Esophagus squamous epithelium (tissue), 4 donors: Measurements from ENCODE around the gene CSN3.

Experiments used
- CTCF ChIP-seq, 6 experiments: fragments of 450-650 bp in 4 of 6; fragments of 200-600 bp in 2 of 6; sonication (generic) in 2 of 6; IDR thresholded peaks; one replicate each; pipeline ENCODE4 v1.5.1; 2016 to 2019; ENCODE audit warnings: antibody characterized with exemption in 6 of 6, mild to moderate bottlenecking in 4 of 6, moderate library complexity in 4 of 6
- POLR2A ChIP-seq, 4 donors: fragments of 450-650 bp; IDR thresholded peaks; one replicate each; pipeline ENCODE4 v1.6.1; 2017; ENCODE audit warnings: antibody characterized with exemption in 4 of 4, mild to moderate bottlenecking in 4 of 4, moderate library complexity in 3 of 4

GRCh38 chr4:70291341-70291740 lies 48.9 kb downstream of the CSN3 start:
- TF ChIP-seq CTCF (IDR thresholded peaks at IDR 0.05) (no peak), POLR2A (IDR thresholded peaks at IDR 0.05) (no peak)
